ENCODE results near the gene SPCS1. TPM values are rescaled to one million over a fixed set of nuclear protein-coding genes. Genes with fewer than 3 reads are reported as not detected.

SPCS1 gene
- polyA plus RNA-seq, 1 of the 3 experiments (the other 2 are of a cell fraction) = 191 TPM

- Histone ChIP-seq H3K4me2 (no peak overlapping the region), H3K9me3 (no peaks in the 10 kb centered on the region), H2AFZ (ENCODE audit: low read depth) (no peak overlapping the region), H3K4me1 (ENCODE audit: control insufficient read depth in 1 of 2, insufficient read depth in 2 of 2, low read depth in 1 of 2, low read length in 1 of 2) (peaks cover 5 to 9% of the 10 kb centered on the region in 2 experiments; a peak in 2 of 4 replicates), H4K20me1 (ENCODE audit: insufficient read depth) (no peaks in the 10 kb centered on the region), H3K9me2 (no peaks in the 10 kb centered on the region), H3K27me3 (ENCODE audit: insufficient read depth) (no peaks in the 10 kb centered on the region), H3K27ac (ENCODE audit: low read depth in 2 of 2, low read length in 1 of 2) (peak overlapping the region in 1 of 2 experiments; percentile 6; a peak in 1 of 4 replicates), H3F3A (replicated peaks; ENCODE audit: insufficient read depth) (peaks cover 43% of the 10 kb centered on the region), H3K36me3 (replicated peaks in 1 of 2; ENCODE audit: control insufficient read depth in 1 of 2, insufficient read depth in 2 of 2, low read length in 1 of 2) (peaks cover 79 to 86% of the 10 kb centered on the region in 2 experiments), H3K4me3 (ENCODE audit: low read depth in 2 of 2, low read length in 1 of 2) (no peak overlapping the region), H3K9ac (no peak overlapping the region), H3K79me2 (ENCODE audit: insufficient read depth) (peaks cover 60% of the 10 kb centered on the region)
- no peak for TF ChIP-seq FOXM1 (IDR thresholded peaks at IDR 0.05; ENCODE audit: low read depth)
- no peak for TF ChIP-seq JUND (IDR thresholded peaks at IDR 0.05)
- TF ChIP-seq RFX5 (IDR thresholded peaks at IDR 0.05; ENCODE audit: low read length) = no peak
- no peak for TF ChIP-seq RXRA (IDR thresholded peaks at IDR 0.05; ENCODE audit: borderline replicate concordance, low read depth)
- no peak for TF ChIP-seq ELF1 (IDR thresholded peaks at IDR 0.05)
- no peak for TF ChIP-seq RAD21 (IDR thresholded peaks at IDR 0.05; ENCODE audit: low read length)
- no peak for TF ChIP-seq GABPA (IDR thresholded peaks at IDR 0.05; ENCODE audit: low read depth)
- no peak for TF ChIP-seq MEF2A (IDR thresholded peaks at IDR 0.05; ENCODE audit: borderline replicate concordance, low read depth)
- POLR2A ChIA-PET = no interaction called here
- 79% methylated on average over 2 of the region's 2 CpGs for WGBS (ENCODE audit: low lambda C conversion rate)
- DNase-seq = no peak
- CTCF ChIA-PET = interaction anchor here (1.4 to 1.6 kb wide), 2 partner anchors 14 to 219 kb away, joined by 3 to 4 read pairs; no protein-coding TSS in a partner anchor
Observed at GRCh38 chr3:52690560-52690959, 15.3 kb upstream of the SPCS1 start.

GRCh38 chr3:52693071-52693470 lies 12.8 kb upstream of the SPCS1 start:
- Histone ChIP-seq H3F3A (replicated peaks; ENCODE audit: insufficient read depth) (peaks cover 67% of the 10 kb centered on the region), H3K4me1 (ENCODE audit: control insufficient read depth in 1 of 2, insufficient read depth in 2 of 2, low read depth in 1 of 2, low read length in 1 of 2) (peaks cover 0 to 5% of the 10 kb centered on the region in 2 experiments; a peak in 2 of 4 replicates), H3K27me3 (ENCODE audit: insufficient read depth) (no peaks in the 10 kb centered on the region), H3K36me3 (replicated peaks in 1 of 2; ENCODE audit: control insufficient read depth in 1 of 2, insufficient read depth in 2 of 2, low read length in 1 of 2) (peaks cover 93 to 98% of the 10 kb centered on the region in 2 experiments), H4K20me1 (ENCODE audit: insufficient read depth) (no peaks in the 10 kb centered on the region; the same call in 1 of the 2 replicates), H3K9ac (no peak overlapping the region), H3K9me2 (no peaks in the 10 kb centered on the region), H3K9me3 (no peaks in the 10 kb centered on the region), H3K4me2 (no peak overlapping the region), H3K27ac (ENCODE audit: low read depth in 2 of 2, low read length in 1 of 2) (peak overlapping the region in 1 of 2 experiments; percentile 27; a peak in 3 of 4 replicates), H3K4me3 (ENCODE audit: low read depth in 2 of 2, low read length in 1 of 2) (no peak overlapping the region), H2AFZ (ENCODE audit: low read depth) (no peak overlapping the region), H3K79me2 (ENCODE audit: insufficient read depth) (peaks cover 37% of the 10 kb centered on the region)
- POLR2A ChIA-PET = no interaction called here
- CTCF ChIA-PET = interaction anchor here (1.1 kb wide), 1 partner anchor 12 kb away, joined by 6 read pairs; the partner anchor contains the start of genes GLT8D1 and SPCS1
- DNase-seq = no peak
- TF ChIP-seq POLR2AphosphoS5 (IDR thresholded peaks at IDR 0.05; ENCODE audit: low read depth, low read length) (peak; percentile 24; the same call in 1 of the 2 replicates), PBX3 (IDR thresholded peaks at IDR 0.05) (no peak)

GRCh38 chr3:52694528-52695189 lies 11.2 kb upstream of the SPCS1 start:
- H3K4me1 ChIP-seq (ENCODE audit: control insufficient read depth in 1 of 2, insufficient read depth in 2 of 2, low read depth in 1 of 2, low read length in 1 of 2) = peaks cover 0 to 5% of the 10 kb centered on the region in 2 experiments; a peak in 1 of 4 replicates
- no peaks in the 10 kb centered on the region for H3K27me3 ChIP-seq (ENCODE audit: insufficient read depth)
- POLR2A ChIA-PET = no interaction called here
- no peak for DNase-seq
- H3K79me2 ChIP-seq (ENCODE audit: insufficient read depth) = peaks cover 37% of the 10 kb centered on the region; the same call in 1 of the 2 replicates
- peaks cover 82 to 84% of the 10 kb centered on the region in 2 experiments for H3K36me3 ChIP-seq (replicated peaks in 1 of 2; ENCODE audit: control insufficient read depth in 1 of 2, insufficient read depth in 2 of 2, low read length in 1 of 2)
- H3K9ac ChIP-seq = no peak overlapping the region
- H3K4me3 ChIP-seq (ENCODE audit: low read depth in 2 of 2, low read length in 1 of 2) = no peak overlapping the region
- peaks cover 68% of the 10 kb centered on the region for H3F3A ChIP-seq (replicated peaks; ENCODE audit: insufficient read depth)
- WGBS (ENCODE audit: low lambda C conversion rate) = 85% methylated on average over 7 of the region's 7 CpGs
- CTCF ChIA-PET = interaction anchor here (1.0 kb wide), 1 partner anchor 8 kb away, joined by 3 read pairs; no protein-coding TSS in a partner anchor
- no peak for TF ChIP-seq TEAD4 (IDR thresholded peaks at IDR 0.05; ENCODE audit: borderline replicate concordance, insufficient read depth)
- 0 out of 2 replicates have a peak, but pooled peaks have one; percentile 13 for TF ChIP-seq POLR2AphosphoS5 (IDR thresholded peaks at IDR 0.05; ENCODE audit: low read depth, low read length)
- 0 out of 4 replicates have a peak overlapping the region, but pooled peaks of 1 of the 2 experiments have one; percentile 18 for H3K27ac ChIP-seq (ENCODE audit: low read depth in 2 of 2, low read length in 1 of 2)
- H3K4me2 ChIP-seq = no peak overlapping the region
- no peaks in the 10 kb centered on the region for H3K9me2 ChIP-seq
- H3K9me3 ChIP-seq = no peaks in the 10 kb centered on the region
- no peak overlapping the region for H2AFZ ChIP-seq (ENCODE audit: low read depth)
- no peaks in the 10 kb centered on the region; the same call in 1 of the 2 replicates for H4K20me1 ChIP-seq (ENCODE audit: insufficient read depth)
